Right lobe of liver (tissue), 4 donors: Measurements from ENCODE around the gene ATP1A1.

ENCODE experiments used
- POLR2A ChIP-seq: fragments of 450-650 bp; IDR thresholded peaks from one replicate; pipeline ENCODE4 v1.6.1; 2017; ENCODE audit warnings: antibody characterized with exemption, mild to moderate bottlenecking
- TF ChIP-seq, protein P1 (sequence below), 4 donors: fragments of 200-600 bp in 3 of 4; fragments of 450-650 bp in 1 of 4; IDR thresholded peaks; one replicate each; pipeline versions ENCODE4 v1.5.1 to v1.8.0; 2016 to 2022; ENCODE audit warnings: antibody characterized with exemption in 4 of 4, mild to moderate bottlenecking in 2 of 4
- donor health status: DM: no; HTN: no; CAD: no.
- donor health status: DM: no; HTN: no; CAD: no.
- donor health status: DM: no; HTN: yes; CAD: no.

DNA sequence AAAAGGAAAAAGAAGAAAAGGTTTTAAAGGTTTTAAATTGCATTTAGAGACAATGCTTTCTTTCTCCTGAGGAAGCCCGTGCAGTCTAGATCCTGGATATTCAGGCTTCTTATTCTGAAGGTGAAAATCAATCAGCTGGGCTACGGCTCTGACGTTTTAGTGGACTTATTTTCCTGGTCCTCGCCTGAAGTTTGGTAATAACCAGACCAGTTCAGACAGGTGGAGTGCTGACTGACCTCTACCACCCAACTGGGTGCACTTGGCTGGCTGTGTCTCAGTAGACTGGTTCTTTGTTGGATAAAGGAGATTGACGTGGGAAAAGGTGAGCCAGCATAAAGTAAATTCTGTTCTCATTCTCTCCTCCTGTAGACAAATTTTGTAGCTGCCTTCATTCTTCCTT is 7.2 kb upstream of the ATP1A1 start:
- TF ChIP-seq POLR2A = no peak
- TF ChIP-seq, protein P1, sequence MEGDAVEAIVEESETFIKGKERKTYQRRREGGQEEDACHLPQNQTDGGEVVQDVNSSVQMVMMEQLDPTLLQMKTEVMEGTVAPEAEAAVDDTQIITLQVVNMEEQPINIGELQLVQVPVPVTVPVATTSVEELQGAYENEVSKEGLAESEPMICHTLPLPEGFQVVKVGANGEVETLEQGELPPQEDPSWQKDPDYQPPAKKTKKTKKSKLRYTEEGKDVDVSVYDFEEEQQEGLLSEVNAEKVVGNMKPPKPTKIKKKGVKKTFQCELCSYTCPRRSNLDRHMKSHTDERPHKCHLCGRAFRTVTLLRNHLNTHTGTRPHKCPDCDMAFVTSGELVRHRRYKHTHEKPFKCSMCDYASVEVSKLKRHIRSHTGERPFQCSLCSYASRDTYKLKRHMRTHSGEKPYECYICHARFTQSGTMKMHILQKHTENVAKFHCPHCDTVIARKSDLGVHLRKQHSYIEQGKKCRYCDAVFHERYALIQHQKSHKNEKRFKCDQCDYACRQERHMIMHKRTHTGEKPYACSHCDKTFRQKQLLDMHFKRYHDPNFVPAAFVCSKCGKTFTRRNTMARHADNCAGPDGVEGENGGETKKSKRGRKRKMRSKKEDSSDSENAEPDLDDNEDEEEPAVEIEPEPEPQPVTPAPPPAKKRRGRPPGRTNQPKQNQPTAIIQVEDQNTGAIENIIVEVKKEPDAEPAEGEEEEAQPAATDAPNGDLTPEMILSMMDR (IDR thresholded peaks at IDR 0.05) = no peak
